Renal cortical epithelial cell (primary cell): ENCODE results near the gene ZNF501. TPM values are rescaled to one million over a fixed set of nuclear protein-coding genes. Genes with fewer than 3 reads are reported as not detected.

Experiments used
- DNase-seq: peaks from one replicate; pipeline ENCODE4 v3.0.0-alpha.2; 2011; ENCODE audit warnings: low read depth
- total RNA-seq: library from RNA; depleted of rRNA; stranded (reverse); fragments of >200 nt; gene quantifications from 2 replicates; pipeline ENCODE4 v1.2.3, GENCODE V29; 2014

Gene ZNF501
- 1.2 and 5.3 TPM in 2 replicates for total RNA-seq

GRCh38 chr3:44729384-44729910 is at the start of gene ZNF501:
TSS of gene ZNF501 (plus strand) at chr3:44729635. CDS start at chr3:44734422, 4,787 bp downstream.
- peak; percentile 73 for DNase-seq

- no peak for DNase-seq
Measured at GRCh38 chr3:44680921-44681455, 48.4 kb upstream of the ZNF501 start.

- peak; percentile 11 for DNase-seq
Measured at GRCh38 chr3:44682182-44682896, 47.1 kb upstream of the ZNF501 start.

- peak; percentile 65 for DNase-seq
Measured at GRCh38 chr3:44685128-44685800, 44.2 kb upstream of the ZNF501 start.

- no peak for DNase-seq
Measured at GRCh38 chr3:44687898-44688297, 41.5 kb upstream of the ZNF501 start.

GRCh38 chr3:44712455-44713075 is 16.9 kb upstream of the ZNF501 start, which contains the start of gene ZNF502:
TSS of gene ZNF502 (plus strand) at chr3:44712660. CDS start at chr3:44720262, 7,602 bp downstream.
- peak; percentile 71 for DNase-seq

- DNase-seq: peak; percentile 8
Measured at GRCh38 chr3:44721231-44722102, 8.0 kb upstream of the ZNF501 start.

GRCh38 chr3:44722103-44722401 is 7.4 kb upstream of the ZNF501 start:
- no peak for DNase-seq

GRCh38 chr3:44734646-44735168 is 5.3 kb downstream of the ZNF501 start:
- DNase-seq: no peak

GRCh38 chr3:44761101-44761423 is 31.6 kb downstream of the ZNF501 start:
- DNase-seq: no peak

- DNase-seq: peak; percentile 87
Measured at GRCh38 chr3:44761424-44762169, 32.2 kb downstream of the ZNF501 start, which contains the start of the genes KIAA1143 and KIF15. TSS of gene KIAA1143 (minus strand) at chr3:44761619. CDS start at chr3:44761602, 17 bp downstream. TSS of gene KIF15 (plus strand) at chr3:44761794. CDS start at chr3:44761866, 72 bp downstream.

GRCh38 chr3:44762170-44762677 is 32.8 kb downstream of the ZNF501 start:
- DNase-seq: peak; percentile 9

- no peak for DNase-seq
Measured at GRCh38 chr3:44762690-44763089, 33.3 kb downstream of the ZNF501 start.

GRCh38 chr3:44764248-44764647 is 34.8 kb downstream of the ZNF501 start:
- DNase-seq: no peak

GRCh38 chr3:44771424-44772098 is 42.1 kb downstream of the ZNF501 start:
- DNase-seq: no peak

- DNase-seq: no peak
Measured at GRCh38 chr3:44772099-44772442, 42.6 kb downstream of the ZNF501 start.

GRCh38 chr3:44782891-44783290 is 53.5 kb downstream of the ZNF501 start:
- no peak for DNase-seq
